H4 (cell line): ENCODE results near the gene PGAP6. TPM values are rescaled to one million over a fixed set of nuclear protein-coding genes. Genes with fewer than 3 reads are reported as not detected.
"Not testable (repeated sequence)": the region's sequence is repeated elsewhere in the genome, so short reads cannot be mapped to it uniquely, and the experiment has no call there.

Experiments used
- DNase-seq: peaks from one replicate; pipeline ENCODE4 v3.0.0-alpha.2; 2015; ENCODE audit warnings: low spot score
- total RNA-seq: library from RNA; depleted of rRNA; stranded (reverse); fragments of >200 nt; shearing (Covaris generic); gene quantifications from 2 replicates; pipeline ENCODE4 v1.2.3, GENCODE V29; 2014

Gene PGAP6
- total RNA-seq, 1 experiment from 2014 or later: 15.9 TPM

DNA sequence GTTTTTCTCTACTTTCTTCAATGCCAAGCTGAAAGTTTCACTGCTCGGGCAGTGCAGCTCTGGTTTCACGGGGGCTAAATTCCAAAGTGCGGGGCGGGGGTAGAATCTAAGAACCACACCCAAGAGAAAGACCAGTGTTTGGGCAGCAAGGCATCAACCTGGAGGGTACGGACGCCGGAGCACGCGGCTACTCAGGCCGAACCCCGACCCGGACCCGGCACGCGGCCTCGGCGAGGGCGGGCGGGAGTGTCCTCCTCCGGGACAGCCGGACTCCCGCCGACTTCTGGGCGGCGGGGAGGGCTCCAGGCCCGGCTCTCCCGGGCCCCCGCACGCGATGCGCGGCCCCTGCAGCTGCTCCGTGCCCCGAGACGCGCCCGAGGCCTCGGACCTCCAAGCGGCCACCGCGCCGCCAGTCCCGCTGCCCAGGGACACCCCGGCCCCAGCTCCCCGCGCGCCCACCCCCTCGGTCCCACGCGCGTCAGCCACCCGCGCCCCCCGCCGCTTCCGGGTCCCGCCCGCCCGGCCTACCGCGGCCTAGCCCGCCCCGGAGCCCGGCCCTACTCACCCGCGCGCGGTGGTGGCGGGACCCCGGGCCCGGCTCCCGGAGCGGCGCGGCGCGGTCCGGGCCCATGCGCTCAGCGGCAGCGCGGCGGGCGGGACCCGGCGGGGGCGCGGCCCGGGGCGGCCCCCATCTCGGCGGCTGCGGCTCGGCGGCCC, 29.8 kb downstream of the PGAP6 start:
- DNase-seq: no peak

DNA sequence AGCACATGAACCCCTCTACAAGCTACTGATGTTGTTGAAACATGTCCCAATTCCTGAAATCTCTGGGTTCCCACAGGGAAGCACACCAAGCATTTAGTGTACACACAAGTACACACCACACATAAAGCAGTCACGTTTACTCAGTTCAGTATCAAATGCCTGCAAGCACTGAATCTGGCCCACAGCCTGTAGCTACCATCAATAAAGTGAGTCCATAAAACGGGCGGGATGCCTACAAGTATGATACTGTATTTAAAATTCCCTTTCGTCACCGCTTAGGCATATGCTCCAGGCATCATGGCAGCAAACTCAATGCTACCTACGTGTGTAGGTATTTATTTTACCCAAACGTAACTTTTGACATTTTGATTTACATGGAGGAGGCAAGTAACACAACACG, 31.6 kb downstream of the PGAP6 start:
- DNase-seq: no peak

DNA sequence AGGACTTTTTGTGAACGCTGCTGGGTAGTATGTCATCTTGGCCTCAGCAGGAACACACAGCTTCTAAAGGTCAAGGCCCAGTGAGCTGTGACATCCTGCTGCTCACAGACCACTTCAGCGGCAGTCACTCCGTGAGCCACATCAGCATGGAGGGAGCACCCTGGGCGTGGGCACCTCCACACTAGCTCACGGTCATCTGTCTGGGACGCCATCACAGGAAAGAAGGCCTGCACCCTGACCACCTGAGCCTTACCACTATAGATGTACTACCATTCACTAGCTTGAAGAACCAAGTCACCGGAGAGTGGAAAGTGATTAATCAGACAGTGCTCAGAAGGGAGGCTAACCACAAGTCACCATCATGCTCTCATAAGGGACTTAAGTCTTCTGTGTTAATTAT, 32.6 kb downstream of the PGAP6 start:
- DNase-seq: no peak

DNA sequence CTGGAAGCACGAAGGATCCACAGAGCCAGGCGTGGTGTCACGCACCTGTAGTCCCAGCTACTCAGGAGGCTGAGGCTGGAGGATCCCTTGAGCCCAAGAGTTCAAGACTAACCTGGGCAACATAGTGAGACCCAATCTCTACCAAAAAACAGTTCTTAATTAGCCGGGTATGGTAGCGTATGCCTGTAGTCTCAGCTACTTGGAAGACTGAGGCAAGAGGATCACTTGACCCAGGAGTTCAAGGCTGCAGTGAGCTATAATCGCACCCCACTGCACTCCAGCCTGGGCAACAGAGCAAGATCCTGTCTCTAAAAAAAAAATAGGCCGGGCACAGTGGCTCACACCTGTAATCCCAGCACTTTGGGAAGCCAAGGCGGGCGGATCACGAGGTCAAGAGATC, 33.3 kb downstream of the PGAP6 start:
- DNase-seq: not testable (repeated sequence)

DNA sequence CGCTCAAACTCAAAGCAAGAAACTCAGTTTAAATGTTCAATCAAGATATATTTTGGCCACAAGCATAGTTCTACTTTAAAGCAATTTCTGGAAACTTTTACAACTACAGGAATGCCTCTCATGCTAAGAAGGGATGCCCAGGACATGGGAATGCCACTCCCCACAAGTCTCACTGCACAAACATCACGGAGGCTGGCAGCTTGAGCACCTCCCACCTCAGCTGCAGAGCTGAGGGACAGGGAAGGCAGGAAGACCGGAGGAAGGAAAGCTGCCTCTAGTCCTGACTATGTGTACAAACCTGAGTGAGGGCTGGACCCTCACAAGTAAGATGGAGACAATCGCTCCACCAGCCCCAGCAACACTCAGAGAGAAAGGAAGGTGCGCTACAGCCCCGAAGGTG, 34.6 kb downstream of the PGAP6 start:
- no peak for DNase-seq

DNA sequence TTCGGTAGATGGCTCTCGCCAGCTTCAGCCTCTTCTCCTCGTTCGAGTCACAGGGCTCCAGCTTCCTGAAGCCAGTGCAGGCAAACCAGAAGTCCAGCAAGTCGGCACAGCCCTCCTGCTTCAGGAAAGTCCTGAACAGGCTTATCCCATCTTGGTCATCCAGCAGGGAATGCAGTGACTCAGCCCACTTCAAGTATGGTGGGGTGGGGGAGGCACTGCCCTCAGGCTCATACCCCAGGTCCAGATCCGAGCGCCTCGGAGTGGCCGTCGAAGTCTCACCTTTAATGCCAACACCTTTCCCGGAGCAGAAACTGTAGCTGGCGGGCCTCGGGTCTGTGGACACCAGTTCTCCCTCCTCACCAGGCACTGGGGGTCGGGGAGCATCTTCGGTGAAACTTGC, 35.2 kb downstream of the PGAP6 start:
- DNase-seq: no peak

DNA sequence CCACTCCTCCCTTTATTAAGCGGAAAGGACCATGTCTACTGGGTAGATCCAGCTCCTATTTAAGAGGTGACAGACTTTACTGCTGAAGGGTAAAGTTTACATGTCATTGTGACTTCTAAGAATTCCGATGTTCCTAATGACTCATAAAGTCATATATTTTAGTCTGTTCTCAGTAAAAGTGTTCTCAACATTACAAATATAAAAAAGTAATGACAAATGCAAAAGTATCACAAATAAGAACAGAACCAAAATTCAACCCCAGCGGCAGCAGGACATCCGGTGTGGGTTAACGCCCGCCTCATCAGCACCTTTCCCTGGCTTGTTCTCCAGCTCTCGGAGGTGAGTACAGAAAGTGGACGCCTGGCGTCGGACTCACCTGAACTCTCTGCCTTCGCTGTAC, 36.0 kb downstream of the PGAP6 start:
- DNase-seq: no peak

DNA sequence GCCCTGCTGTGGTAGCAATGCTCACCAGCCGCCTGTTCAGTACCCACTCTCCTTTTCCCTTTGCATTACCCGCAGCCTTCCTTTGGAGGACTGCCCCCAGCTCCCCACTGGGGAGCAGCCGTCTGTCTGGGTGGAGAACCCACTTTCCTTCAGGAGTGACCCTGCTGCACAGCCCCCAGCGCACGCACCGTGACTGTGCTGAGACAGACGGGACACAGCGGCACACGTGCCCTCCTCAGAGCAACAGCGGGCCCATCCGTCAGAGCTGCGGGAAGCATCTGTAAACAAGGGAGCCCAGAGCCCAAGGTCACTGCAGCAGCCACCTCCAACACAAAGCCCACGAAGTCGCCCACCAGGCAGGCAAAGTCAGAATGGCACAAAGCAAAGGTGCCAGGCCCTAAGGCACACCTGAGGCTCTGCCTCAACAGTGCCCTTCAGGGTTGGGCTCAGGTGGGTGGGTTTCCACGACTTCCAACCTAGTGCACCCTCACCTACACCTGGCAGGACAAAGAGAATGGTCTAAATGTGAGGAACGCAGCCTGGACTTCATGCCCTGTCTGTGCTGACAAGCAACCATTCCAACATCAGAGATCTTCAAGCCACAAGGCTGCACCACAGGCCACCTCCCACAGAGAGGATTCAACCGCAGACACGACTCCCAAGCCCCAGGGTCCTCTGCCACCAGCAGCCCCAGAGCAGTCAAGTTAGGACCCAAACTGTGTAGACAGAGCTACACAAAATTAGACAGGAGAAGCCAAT, 39.1 kb downstream of the PGAP6 start:
- DNase-seq: no peak

DNA sequence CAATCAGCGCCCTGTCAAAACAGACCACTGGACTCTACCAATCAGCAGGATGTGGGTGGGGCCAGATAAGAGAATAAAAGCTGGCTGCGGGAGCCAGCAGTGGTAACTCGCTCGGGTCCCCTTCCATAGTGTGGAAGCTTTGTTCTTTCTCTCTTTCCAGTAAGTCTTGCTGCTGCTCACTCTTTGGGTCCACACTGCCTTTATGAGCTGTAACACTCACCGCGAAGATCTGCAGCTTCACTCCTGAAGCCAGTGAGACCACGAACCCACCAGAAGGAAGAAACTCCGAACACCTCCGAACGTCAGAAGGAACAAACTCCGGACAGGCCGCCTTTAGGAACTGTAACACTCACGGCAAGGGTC, 39.8 kb downstream of the PGAP6 start:
- not testable (repeated sequence) for DNase-seq

DNA sequence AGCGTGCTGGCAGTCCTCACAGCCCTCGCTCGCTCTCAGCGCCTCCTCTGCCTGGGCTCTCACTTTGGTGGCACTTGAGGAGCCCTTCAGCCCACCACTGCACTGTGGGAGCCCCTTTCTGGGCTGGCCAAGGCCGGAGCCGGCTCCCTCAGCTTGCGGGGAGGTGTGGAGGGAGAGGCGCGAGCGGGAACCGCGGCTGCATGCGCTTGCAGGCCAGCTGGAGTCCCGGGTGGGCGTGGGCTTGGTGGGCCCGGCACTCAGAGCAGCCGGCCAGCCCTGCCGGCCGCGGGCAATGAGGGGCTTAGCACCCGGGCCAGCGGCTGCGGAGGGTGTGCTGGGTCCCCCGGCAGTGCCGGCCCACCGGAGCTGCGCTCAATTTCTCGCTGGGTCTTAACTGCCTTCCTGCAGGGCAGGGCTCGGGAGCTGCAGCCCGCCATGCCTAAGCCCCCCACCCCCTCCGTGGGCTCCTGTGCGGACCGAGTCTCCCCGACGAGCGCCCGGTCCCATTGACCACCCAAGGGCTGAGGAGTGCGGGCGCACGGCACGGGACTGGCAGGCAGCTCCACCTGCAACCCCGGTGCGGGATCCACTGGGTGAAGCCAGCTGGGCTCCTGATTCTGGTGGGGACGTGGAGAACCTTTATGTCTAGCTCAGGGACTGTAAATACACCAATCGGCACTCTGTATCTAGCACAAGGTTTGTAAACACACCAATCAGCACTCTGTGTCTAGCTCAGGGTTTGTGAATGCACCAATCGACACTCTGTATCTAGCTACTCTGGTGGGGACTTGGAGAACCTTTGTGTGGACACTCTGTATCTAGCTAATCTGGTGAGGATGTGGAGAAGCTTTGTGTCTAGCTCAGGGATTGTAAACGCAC, 40.4 kb downstream of the PGAP6 start:
- not testable (repeated sequence) for DNase-seq

DNA sequence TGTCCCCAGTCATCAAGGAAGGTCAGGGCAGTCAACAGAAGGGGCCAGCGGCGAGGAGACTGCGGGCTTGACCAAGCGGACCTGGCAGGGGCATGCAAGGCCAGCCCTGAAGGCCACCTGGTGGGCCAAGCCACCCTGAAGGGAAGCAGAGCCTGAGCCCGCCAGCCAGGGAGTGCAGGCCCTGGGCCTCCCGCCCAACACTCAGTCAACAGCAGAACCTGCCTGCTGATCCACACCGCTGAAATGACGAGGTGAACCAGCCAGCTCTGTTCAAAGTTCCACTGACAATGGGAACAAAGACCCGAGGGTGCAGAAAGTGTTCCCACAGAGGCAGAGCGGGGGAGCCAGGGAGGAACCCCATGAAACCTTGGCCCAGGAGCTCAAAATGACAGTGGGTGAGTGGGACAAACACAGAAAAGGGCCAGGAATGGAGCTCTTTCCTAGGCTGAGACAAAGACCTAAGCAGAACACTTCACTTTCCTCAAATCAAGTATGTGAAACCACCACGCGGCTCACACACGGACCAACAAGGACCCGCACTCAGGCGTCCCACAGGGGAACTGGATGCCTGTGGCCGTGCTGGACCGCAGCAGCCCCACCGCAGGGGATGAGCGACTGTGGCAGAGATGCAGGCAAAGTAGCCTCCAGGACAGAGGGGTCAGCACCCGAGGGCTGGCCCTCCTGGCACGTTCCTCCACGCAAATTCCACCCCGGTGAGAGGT, 41.2 kb downstream of the PGAP6 start:
- DNase-seq: no peak

DNA sequence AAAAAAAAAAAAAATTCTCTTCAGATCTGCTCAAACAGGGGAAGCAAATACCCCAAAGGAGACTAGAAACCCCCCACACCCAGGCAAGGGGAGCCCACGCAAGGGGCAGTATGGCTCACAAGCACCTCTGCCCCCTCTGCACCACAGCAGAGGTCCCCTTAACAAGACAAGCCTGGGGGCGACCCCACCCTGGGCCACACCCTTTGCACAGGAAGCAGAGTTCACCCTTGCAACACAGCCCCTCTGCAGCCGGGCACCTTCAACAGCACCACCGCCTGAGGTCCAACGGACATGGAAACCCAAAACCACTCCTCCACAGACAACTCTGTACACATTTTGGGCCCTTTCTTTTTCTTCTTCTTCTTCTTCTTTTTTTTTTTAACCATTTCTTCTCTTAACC, 42.1 kb downstream of the PGAP6 start:
- DNase-seq: no peak

DNA sequence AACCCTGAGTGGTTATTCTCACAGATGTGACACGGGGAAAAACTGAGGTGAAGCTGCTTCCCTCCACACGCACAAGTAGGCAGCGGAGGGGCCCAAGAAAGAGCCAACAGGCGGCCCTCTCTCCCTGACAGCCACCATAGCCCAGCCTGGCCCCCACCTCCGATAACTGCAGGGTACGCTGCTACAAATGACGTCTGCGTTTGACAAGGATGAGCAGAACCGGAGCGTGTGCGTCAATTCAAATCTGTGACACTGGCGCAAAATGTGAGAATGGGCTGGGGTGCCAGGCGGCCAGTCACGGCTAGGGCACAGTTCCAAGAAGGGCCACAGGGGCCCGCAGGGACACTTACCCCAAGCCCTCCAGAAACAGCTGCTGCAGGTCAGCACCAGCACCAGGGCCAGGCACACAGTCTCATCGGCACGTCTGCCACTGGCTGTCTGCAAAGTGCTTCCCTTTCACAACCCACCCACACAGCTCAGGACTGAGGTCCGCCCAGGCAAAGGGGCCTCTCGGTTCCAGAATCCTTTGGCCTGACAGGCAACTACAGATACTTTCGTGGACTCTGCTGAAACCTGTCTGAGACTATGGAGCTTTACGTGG, 43.7 kb downstream of the PGAP6 start:
- no peak for DNase-seq

DNA sequence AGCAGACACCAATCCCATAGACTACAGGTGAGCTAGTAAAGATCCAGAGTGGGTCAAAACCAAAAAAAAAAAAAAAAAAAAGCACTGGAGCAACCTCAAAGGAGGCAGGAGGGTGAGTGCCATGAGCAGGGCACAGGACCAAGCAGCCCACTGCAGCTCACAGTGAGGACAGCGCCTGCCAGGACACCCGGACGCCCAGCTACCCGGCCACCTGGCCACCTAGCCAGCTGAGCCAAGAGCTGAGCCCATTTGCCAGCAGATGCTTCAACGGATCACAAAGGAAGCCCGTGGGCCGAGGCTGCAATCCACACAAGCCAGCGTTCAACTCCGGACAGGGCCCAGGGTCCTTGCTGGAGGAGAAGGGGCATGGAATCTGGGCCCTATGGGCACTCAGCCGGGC, 44.3 kb downstream of the PGAP6 start:
- no peak for DNase-seq

DNA sequence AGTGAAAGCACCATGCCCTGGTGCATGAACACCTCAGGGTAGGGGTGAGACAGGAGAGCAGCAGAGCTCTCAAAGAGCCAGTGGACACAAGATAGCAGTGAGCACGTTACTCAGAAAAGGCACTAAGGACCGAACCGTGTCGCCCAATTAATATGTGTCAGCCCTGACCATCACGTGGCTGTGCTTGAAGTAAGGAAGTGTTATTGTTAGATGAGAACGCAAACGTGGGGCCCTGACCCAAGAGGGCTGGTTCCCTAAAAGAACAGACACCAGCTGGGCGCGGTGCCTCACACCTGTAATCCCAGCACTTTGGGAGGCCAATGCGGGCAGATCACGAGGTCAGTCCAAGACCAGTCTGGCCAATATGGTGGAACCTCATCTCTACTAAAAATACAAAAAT, 45.5 kb downstream of the PGAP6 start:
- DNase-seq: no peak

DNA sequence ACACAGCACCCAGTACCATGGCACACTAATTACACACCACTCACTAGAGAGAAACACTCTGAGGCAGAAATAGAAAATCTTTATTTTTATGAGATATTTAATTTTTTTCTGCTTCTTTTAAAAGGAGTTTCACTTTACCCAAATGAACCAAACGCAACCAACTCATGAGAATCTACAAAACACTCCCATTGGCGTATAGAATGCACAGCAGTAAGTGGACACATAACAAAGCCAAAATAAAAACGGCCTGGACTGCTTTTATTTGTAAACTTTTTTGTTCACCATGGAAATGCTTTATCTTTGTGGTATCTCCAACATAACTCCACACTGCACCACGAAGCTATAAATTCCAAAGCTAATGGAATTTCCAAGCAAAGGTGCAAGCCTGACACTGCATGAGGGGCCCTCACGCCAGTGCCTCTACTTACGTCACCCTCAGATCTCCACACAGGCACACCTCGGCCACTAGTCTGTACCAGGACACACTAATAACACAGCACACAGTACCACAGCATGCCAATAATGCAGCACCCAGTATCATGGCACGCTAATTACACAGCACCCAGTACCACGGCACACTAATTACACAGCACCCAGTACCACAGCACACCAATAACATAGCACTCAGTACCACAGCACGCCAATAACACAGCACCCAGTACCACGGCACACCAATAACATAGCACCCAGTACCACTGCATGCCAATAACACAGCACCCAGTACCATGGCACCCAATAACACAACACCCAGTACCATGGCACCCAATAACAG, 46.7 kb downstream of the PGAP6 start:
- not testable (repeated sequence) for DNase-seq

DNA sequence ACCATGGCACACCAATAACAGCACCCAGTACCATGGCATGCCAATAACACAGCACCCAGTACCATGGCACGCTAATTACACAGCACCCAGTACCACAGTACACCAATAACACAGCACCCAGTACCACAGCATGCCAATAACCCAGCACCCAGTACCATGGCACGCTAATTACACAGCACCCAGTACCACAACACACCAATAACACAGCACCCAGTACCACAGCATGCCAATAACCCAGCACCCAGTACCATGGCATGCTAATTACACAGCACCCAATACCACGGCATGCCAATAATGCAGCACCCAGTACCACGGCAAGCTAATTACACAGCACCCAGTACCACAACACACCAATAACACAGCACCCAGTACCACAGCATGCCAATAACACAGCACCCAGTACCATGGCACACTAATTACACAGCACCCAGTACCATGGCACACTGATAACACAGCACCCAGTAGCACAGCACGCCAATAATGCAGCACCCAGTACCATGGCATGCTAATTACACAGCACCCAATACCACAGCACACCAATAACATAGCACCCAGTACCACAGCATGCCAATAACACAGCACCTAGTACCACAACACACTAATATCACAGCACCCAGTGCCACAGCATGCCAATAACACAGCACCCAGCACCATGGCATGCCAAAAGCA, 47.5 kb downstream of the PGAP6 start:
- not testable (repeated sequence) for DNase-seq

DNA sequence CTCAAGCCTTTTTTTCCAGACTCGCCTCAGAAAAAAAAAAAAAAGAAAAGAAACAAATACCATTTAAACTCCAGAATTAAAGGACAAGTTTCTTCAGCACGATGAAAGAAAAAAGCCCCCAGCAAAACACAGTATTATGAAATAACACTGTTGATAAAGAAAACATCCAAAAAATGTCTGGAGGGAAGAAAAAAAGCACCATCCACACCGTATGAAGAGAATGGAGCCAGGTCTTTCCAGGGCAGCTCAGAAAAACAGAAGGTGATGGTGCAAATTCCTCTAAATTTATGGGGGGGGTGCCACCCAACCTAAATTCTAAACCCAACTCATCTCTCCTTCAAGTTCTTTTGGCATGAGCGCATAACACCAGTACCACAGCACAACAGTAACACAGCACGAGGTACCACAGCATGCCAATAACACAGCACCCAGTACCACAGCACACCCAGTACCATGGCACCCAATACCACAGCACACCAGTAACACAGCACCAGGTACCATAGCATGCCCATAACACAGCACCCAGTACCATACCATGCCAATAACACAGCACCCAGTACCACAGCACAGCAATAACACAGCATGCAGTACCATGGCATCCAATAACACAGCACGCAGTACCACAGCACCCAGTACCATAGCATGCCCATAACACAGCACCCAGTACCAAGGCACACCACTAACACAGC, 48.2 kb downstream of the PGAP6 start:
- no peak for DNase-seq

DNA sequence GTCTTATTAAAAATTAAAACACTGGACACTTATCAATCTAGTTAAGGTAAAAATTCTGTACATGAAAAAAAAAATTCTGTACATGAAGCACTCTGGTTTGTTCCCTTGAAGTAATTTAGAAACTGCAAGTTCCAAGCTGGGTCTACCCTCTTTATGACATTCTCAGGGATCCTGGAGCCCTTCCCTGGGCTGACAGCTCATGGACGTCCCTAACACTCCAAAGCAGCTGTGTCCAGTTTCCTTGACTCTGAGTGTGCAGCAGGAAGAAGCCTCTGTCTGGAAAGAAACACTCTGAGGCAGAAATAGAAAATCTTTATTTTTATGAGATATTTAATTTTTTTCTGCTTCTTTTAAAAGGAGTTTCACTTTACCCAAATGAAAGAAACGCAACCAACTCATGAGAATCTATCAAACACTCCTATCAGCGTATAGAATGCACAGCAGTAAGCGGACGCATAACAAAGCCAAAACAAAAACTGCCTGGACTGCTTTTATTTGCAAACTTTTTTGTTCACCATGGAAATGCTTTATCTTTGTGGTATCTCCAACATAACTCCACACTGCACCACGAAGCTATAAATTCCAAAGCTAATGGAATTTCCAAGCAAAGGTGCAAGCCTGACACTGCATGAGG, 50.5 kb downstream of the PGAP6 start:
- not testable (repeated sequence) for DNase-seq
